HPDE6-E6E7 (cell line): ENCODE results near the gene VPS45.
A peak's percentile ranks its signal among the peaks of the same experiment; 100 is the strongest.
"Not testable (repeated sequence)": the region's sequence is repeated elsewhere in the genome, so short reads cannot be mapped to it uniquely, and the experiment has no call there.

Experiments
- DNase-seq: peaks from one replicate; pipeline ENCODE4 v3.0.0; 2011; ENCODE audit warnings: missing footprints; ENCODE audit errors: extremely low spot score

The VPS45 gene, protein sequence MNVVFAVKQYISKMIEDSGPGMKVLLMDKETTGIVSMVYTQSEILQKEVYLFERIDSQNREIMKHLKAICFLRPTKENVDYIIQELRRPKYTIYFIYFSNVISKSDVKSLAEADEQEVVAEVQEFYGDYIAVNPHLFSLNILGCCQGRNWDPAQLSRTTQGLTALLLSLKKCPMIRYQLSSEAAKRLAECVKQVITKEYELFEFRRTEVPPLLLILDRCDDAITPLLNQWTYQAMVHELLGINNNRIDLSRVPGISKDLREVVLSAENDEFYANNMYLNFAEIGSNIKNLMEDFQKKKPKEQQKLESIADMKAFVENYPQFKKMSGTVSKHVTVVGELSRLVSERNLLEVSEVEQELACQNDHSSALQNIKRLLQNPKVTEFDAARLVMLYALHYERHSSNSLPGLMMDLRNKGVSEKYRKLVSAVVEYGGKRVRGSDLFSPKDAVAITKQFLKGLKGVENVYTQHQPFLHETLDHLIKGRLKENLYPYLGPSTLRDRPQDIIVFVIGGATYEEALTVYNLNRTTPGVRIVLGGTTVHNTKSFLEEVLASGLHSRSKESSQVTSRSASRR

DNA sequence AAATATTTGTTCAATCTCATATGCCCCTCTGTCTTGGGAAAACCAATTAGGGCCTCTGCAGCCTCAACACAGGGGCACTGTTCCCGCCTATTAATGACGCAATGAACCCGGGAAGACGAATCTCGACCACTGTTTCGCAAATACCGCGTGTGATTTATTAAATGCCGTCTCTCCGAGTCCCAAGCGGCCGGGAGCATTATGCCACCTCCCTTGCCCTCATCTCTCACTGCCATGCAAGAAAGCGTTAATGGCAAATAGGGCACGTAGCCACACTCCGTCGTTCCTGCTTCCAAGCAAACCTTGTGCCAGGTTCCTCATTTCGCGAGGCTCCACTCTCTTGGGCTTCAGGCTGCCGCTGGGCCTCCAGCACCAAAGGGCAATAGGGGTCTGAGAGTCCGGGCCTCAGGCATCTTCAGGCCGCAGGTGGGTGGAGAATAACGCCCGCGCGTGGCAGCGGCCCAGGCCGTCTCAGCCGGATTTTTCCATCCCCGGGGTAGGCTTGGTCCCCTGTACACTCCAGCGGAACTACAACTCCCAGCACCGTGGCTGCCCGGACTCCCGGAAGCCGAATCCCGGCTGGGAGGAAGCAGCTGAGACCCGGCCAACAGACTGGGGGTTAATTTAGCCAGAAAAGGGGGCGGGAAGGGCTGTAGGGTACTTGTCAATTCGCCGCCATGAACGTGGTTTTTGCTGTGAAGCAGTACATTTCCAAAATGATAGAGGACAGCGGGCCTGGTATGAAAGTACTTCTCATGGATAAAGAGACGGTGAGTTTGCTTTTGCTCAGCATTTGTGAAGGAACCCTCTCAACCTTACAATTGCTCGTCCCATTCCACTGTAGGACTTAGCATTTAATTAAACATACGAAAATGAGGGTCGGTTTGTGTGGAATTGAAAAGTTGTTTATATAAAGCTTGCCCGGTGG, at the start of gene VPS45:
Gene VPS45 (plus strand): TSS at position 593 of the 925 bp plus-strand sequence. CDS start 82 bp downstream, at position 675.
- peak; percentile 89 for DNase-seq

DNA sequence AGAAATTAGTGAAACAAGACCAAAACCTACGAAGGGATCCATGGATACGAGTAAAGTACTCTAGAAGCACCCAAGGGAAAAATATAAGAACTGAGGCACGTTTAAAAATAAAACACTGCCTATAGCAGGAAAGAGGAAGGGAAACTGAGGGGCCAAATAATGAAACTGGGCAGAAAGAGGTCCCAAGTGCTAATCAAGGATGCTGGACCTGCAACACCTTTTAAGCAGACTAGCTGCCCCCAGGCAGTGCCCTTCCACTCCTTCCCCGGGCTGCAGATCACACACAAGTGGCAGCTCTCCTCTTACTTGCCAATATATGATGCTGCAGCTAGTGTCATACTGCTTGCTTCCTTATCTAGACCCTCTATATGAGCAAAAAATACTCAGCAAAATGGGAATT, 49.4 kb upstream of the VPS45 start:
- DNase-seq = no peak

DNA sequence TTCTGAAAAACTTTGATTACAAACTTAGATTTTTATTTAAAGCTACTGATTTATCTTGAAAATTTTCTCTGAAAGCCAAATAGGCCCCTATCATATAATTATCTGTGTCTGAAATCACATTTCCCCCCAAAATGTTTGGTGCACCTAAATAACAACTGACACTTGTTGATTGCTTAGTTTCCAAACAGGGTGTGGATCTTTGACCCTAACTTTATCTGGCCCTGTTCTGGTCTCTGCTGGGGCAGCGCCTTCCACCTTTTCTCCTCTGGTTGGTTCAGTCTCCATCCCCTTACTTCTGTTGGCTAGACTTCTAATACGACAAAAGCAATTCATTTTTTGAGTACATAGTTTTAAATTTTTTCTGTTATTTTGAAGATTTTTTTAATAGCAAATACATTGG, 46.9 kb upstream of the VPS45 start:
- no peak for DNase-seq

DNA sequence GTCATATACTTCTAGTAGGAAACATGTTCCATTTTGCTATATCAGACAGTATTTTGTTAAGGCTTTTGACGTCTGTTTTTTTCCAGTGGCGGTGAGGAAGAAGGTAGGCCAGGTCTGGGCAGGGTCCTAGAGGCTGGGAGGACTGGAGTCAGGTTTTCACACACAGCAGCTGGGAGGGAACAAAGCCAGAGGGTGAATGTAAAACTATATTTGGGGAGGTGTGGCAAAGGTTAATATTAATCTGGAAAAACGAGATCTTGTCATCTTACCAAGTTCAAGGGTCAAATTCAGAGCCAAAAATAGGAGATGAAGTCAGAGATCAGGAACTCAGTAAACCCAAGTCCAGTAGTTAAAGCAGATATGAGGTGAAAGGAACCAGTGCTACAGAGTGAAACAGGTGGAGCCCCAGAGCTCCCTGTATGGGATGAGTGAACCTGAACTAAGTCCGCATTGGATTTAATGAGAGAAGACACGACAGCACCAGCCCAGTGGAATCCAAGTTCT, 46.3 kb upstream of the VPS45 start:
- DNase-seq = no peak

DNA sequence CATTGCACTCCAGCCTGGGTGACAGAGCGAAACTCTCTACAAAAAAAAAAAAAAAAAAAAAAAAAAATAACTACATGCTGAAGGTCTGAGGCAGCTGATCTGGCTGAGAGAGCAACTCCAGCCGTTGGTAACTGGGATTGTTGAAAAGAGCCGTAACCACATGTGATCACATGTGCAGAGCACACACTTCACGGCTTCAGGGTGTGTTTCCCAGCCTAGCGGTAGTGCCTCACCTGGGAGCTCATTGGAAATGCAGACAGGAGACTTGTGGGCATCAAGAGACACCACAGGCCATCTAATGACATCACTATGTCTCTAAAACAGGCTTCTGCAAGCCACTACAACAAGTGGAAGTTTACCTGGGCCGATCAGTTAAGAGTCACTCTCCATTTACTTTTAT, 45.2 kb upstream of the VPS45 start:
- no peak for DNase-seq

DNA sequence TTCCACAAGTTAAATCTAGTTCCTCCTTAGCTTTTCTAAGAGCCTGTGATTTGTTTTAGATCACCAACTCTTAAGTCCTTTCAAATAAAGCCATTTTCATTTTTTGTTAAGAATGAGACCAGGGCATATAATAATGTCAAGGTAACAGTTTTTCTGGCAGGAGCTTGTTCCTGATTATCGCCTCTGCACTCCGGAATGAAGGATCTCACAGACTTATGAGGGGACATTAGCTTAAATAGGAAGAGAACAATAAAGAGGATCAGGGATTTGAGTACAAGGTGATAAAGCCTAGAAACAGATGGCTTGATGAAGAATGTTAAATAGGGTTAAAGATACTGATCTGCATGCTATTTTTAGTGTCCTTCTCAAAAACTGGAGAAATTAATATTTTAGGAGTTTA, 43.4 kb upstream of the VPS45 start:
- DNase-seq = no peak

DNA sequence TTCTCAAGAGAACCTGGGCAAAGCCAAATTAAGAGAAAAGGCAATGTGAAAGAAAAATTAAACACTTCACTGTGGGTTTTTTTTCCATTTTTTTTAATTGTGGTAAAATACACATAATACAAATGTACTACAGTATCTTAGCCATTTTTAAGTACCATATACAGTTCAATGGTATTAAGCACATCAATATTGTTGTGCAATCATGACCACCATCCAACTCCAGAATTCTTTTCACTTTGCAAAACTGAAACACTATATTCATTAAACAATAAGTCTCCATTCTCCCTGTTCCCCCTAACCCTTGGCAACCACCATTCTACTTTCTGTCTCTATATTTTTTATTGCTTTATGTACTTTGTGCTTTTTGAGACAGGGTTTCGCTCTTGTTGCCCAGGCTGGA, 39.3 kb upstream of the VPS45 start:
- DNase-seq = no peak

DNA sequence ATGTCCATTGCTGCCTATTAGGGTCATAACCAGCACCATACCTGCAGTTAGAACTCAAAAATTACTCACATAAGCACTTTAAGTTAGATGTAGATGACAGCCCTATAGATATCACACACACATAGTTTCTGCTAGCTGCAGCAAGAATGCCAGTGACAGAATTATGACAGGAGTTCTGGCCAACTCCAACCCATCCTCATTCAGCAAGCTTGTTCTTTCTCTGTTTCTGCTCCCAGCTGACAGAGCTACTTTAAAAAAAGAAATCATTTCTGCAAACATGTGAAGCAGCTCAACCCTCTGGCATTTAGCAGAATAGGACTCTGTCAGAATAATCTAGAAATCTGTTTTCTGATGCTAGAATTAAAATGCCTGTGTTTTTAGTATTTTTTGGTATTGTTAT, 33.2 kb upstream of the VPS45 start:
- DNase-seq = no peak

DNA sequence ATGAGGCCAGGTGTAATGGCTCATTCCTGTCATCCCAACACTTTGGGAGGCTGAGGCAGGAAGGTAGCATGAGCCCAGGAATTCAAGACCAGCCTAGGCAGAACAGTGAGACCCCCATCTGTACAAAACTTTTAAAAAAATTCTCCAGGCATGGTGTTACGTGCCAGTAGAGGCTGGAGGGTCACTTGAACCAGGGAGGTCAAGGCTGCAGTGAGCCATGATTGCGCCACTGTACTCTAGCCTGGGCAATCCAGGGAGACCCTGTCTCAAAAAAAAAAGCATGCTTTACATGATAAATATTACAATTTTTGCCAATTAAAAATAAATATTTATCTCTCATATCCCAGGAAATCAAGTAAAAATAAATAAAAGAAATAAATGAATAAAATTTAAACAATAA, 17.6 kb upstream of the VPS45 start:
- DNase-seq = no peak

DNA sequence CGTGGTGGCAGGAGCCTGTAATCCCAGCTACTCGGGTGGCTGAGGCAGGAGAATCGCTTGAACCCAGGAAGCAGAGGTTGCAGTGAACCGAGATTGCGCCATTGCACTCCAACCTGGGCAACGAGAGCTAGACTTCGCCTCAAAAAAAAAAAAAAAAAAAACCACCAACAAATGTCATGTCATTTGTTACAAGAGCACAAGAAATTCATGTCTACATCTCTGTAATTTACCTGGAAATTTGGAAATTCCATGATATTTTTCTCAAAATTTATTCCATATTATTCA, 16.5 kb upstream of the VPS45 start:
- DNase-seq = no peak

DNA sequence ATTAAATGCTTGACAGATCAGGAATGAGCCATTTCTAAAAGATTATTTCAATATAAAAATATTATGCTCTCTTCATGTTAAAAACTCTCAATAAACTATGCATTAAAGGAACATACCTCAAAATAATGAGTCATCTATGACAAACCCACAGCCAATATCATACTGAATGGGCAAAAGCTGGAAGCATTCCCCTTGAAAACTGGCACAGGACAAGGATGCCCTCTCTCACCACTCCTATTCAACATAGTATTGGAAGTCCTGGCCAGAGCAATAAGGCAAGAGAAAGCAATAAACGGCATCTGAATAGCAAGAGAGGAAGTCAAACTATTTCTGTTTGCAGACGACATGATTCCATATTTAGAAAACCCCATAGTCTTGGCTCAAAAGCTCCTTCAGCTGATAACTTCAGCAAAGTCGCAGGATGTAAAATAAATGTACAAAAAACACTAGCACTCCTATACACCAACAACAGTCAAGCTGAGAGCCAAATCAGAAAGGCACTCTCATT, 15.6 kb upstream of the VPS45 start:
- DNase-seq = not testable (repeated sequence)

DNA sequence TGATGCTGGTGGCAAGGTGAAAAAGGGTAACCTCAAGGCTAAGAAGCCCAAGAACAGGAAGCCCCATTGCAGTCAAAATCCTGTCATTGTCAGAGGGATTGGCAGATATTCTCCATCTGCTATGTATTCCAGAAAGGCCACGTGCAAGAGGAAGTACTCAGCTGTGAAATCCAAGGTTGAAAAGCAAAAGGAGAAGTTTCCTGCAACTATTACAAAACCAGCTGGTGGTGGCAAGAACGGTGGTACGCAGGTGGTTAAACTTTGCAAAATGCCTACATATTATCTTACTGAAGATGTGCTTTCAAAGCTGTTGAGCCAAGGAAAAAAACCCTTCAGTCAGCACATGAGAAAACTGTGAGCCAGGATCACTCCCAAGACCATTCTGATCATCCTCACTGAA, 13.7 kb upstream of the VPS45 start:
- no peak for DNase-seq

DNA sequence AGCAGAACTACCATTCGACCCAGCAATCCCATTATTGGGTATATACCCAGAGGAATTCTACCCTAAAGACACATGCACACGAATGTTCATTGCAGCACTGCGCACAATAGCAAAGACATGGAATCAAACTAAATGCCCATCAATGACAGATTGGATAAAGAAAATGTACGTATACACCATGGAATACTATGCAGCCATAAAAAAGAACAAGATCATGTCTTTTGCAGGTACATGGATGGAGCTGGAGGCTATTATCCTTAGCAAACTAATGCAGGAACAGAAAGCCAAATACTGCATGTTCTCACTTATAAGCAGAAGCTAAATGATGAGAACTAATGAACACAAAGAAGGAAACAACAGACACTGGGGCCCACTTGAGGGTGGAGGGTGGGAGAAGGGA, 12.1 kb upstream of the VPS45 start:
- not testable (repeated sequence) for DNase-seq

DNA sequence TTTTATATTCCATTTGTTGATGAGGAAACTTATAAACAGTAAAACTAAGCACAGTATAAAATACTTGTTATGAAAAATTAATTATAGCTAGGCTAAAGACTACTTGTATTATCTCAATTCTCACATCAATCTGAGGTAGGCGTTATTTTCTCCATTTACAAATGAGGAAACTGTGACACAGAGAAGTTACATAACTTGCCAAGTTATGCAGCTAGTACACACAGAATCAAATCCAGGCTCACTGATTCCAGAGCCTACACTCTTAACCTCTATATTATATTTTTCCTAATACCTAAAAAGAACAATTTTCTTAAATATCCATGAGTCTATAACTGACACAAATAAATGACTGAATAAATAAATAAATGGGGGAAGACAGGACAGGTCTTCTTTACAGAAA, 11.2 kb upstream of the VPS45 start:
- no peak for DNase-seq

DNA sequence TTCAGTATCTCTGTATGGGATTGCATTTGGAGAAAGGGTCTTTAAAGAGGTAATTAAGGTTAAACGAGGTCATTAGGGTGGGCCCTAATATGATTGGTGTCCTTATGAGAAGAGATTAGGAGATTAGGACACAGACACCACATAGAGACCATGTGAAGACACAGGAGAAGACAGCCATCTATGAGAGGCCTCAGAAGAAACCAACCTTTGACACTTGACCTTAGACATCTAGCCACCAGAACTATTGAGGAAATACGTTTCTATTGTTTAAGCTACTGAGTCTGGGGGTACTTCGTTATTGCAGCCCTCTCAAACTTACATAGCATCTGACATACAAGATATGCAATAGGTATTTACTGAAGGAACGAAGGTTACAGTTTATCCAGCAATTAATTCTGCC, 7.3 kb upstream of the VPS45 start:
- DNase-seq = no peak

DNA sequence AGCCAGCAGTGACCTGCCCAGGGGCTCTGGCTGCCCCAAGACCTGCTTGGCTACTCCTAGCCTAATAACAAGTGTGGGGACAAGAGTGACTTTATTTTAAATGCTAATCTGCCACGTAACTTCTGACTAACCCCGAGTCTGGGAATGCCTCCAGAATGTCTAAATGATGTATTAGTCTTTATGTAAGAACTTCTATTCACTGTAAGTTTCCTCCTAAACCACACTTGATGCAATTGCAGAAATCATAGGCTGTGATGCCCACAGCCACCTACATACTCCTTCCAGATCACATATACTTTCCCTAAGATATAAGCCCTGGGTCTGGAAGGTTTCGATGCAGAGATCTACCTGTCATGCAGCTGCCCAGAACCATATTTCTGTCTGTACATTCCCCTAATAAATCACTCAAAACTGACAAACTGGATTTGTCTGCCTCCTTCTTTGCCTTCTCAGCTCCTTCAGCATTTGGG, 5.9 kb upstream of the VPS45 start:
- peak; percentile 8 for DNase-seq

DNA sequence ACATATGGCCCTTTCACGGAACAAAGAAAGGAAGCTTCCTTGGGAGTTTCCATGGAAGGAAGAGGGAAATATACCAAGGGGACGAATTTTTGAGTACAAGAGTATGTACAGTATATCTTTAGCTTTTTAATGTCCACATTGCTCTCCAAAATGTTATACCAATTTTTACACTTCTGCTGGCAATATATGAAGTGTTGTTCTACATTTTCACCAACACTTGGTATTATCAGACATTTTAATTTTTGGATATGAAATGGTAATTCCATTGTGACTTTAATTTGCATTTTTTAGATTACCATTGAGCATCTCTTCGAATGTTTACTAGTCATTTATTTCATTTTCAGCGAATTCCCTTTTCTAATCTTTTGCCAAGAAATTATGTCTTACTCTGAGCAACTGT, 5.5 kb upstream of the VPS45 start:
- DNase-seq = no peak

DNA sequence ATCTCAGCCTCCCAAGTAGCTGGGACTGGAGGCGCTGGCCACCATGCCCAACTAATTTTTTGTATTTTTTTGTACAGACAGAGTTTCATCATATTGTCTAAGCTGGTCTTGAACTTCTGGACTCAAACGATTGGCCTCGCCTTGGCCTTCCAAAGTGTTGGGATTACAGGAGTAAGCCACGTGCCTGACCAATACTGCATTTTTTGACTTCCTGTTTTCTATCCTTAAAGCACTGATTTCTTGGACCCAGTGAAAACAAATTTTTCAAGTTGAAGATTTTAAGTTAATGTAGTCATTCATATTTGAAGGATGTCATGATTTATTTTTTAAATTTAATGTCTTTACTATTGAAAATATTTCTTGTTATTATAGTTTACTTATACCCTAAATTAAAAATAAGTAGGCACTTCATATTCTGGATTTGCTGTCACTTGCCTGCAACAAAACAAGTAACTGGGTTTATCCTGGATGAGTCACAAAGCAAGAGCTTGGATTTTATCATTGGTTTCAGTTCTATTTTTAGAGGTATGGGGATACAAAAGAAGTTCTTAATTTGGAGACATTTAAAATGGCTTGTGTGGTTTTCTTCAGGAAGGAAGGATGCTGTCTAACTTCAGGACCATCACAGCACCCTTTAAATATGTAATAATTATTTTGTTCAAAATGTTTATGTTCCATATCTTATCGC, 2.2 kb upstream of the VPS45 start:
- peak; percentile 12 for DNase-seq

DNA sequence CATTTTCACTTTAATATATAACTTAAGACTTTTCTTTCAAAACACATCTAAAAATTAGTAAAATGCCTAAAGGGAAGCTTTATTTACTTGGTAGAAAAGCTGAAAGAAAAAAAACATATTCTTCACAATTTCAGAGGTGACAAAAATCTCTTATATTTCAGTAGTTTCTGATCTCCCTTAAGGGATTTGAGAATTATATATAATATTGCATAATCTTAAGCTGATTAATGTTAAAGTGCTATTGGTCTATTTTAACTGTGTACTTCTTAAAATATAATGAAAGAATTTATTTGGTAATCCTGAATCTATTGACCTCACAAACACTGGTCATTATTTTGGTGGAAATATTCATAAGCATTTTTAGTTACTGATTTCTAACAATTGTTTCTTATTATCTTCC, 1.2 kb upstream of the VPS45 start:
- DNase-seq = no peak

DNA sequence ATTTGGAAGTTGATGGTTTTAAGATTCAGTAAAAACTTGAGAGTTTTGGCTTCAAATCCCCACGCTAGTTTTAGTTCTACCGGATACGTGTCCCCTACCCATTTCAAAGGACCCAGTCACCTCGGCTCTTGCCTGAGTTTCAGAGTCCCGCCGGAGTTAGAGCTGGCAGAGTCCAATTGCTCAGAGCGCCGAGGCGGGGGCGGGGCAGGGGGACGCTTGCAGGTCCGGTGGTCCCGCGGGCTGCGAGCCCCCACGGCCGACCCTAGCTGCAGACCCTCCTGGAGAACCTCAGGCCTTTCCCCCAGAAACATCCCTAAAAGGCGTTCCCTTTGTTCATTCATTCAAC, 765 bp upstream of the VPS45 start:
- DNase-seq = peak; percentile 8

DNA sequence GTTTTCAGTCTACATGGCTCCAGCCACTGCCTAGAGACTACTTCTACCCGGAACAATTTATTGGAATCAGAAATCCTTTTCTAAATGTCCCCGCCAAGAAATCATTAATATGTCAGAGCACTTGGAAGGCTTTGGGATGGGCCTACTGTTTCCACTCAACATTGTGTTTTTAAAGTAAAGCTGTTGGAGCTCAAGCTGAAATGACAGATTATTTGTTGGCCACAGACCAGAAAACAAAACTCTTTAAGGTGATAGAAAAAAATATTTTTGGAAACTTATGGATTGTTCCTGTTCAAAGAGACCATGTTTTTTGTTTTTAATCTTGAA, 496 bp downstream of the VPS45 start:
- DNase-seq = no peak

DNA sequence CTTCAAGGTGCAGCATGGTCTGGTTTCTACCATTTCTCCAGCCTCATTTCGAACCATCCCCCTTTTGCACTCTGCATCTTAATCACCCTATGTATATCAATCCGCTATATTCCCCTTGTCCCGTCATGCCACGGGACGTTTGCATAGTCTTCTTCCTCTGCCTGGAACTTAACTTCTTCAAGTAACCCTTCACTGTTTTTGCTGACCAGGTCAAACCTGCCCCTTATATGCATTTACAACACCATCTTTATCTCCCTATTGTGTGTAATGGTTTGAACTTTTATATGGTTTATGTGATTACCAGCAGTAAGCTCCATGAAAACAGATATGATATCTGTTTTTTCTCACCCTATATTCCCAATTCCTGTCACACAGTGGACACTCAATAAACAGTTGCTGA, 2.3 kb downstream of the VPS45 start:
- no peak for DNase-seq
